ENCODE data around the gene SLC25A27. TPM values are rescaled to one million over a fixed set of nuclear protein-coding genes. Genes with fewer than 3 reads are reported as not detected.

SLC25A27 gene
- total and polyA plus RNA-seq, 2 of the 4 experiments (the other 2 are of a cell fraction) = 1.3 TPM; not detected in 1

GRCh38 chr6:46676604-46677313 is 24.0 kb downstream of the SLC25A27 start:
- no peak overlapping the region for H3K23ac ChIP-seq (ENCODE audit: low read depth, low read length)
- H3K9ac ChIP-seq (ENCODE audit: low read depth, low read length) = no peak overlapping the region
- H3K14ac ChIP-seq (replicated peaks; ENCODE audit: low read depth, low read length) = no peak overlapping the region
- H2AK9ac ChIP-seq (replicated peaks; ENCODE audit: low read depth, low read length, poor library complexity) = no peak overlapping the region
- DNase-seq (no peak), ATAC-seq (ENCODE audit: low read depth) (no peak)
- no peak overlapping the region for H2BK15ac ChIP-seq (ENCODE audit: low read depth, low read length)
- POLR2A ChIA-PET (ENCODE audit: unreplicated experiment) = no interaction called here
- H3K27ac ChIP-seq (ENCODE audit: insufficient read depth, low read length) = no peak overlapping the region
- no peak overlapping the region for H2BK120ac ChIP-seq (ENCODE audit: low read depth, low read length)
- H3K4ac ChIP-seq (ENCODE audit: low read depth, low read length) = no peak overlapping the region
- in situ Hi-C loops (cut with MboI; ENCODE audit: low sequenced_read_pairs) = no loop called here
- H3K9me1 ChIP-seq (ENCODE audit: insufficient read depth, low read length) = no peaks in the 10 kb centered on the region
- no peaks in the 10 kb centered on the region for H4K20me1 ChIP-seq (ENCODE audit: insufficient read depth, low read length)
- H3K18ac ChIP-seq (ENCODE audit: low read depth, low read length) = no peak overlapping the region
- intact Hi-C loops (cut with micrococcal nuclease) = no loop called here
- H3K4me3 ChIP-seq (ENCODE audit: insufficient read depth, low read depth, low read length) = no peak overlapping the region
- no peak overlapping the region for H4K91ac ChIP-seq (ENCODE audit: insufficient read depth, low read depth, low read length)
- no peak overlapping the region for H4K5ac ChIP-seq (ENCODE audit: low read depth, low read length)
- no peak overlapping the region for H2BK5ac ChIP-seq (ENCODE audit: low read depth, low read length, poor library complexity, severe bottlenecking)
- TF ChIP-seq MAZ (IDR thresholded peaks at IDR 0.05; ENCODE audit: borderline replicate concordance, low read depth, low read length) (no peak), MAFK (IDR thresholded peaks at IDR 0.05; ENCODE audit: low read depth, low read length) (no peak), RCOR1 (IDR thresholded peaks at IDR 0.05; ENCODE audit: insufficient replicate concordance, low read length) (no peak), ELK1 (IDR thresholded peaks at IDR 0.05; ENCODE audit: borderline replicate concordance, low read depth, low read length) (no peak), MXI1 (IDR thresholded peaks at IDR 0.05; ENCODE audit: borderline replicate concordance, low read depth, low read length) (no peak), SMC3 (IDR thresholded peaks at IDR 0.05; ENCODE audit: low read depth, low read length) (no peak), NFE2L2 (IDR thresholded peaks at IDR 0.05; ENCODE audit: low read depth, low read length) (no peak), FOS (IDR thresholded peaks at IDR 0.05; ENCODE audit: low read depth, low read length) (no peak), CTCF (conservative IDR thresholded peaks at IDR 0.05; ENCODE audit: low read depth, low read length) (no peak), CHD1 (IDR thresholded peaks at IDR 0.05; ENCODE audit: low read depth, low read length) (no peak), CEBPB (IDR thresholded peaks at IDR 0.05; ENCODE audit: low read depth, low read length) (no peak), BHLHE40 (IDR thresholded peaks at IDR 0.05; ENCODE audit: low read depth, low read length) (no peak), POLR2A (IDR thresholded peaks at IDR 0.05; ENCODE audit: low read depth, low read length) (no peak), USF2 (IDR thresholded peaks at IDR 0.05; ENCODE audit: low read depth, low read length) (no peak)
- H3K27me3 ChIP-seq (ENCODE audit: control insufficient read depth, insufficient read depth, low read length) = no peaks in the 10 kb centered on the region
- no peaks in the 10 kb centered on the region for H3K9me3 ChIP-seq (ENCODE audit: control insufficient read depth, insufficient read depth, low read length)
- WGBS, 2 experiments (ENCODE audit: extremely low coverage in 2 of 2, insufficient read length in 1 of 2) = 78% methylated on average over 3 of the region's 6 CpGs; no CpG with 5 or more reads in 1 of the 2 experiments
- no peak overlapping the region for H3K56ac ChIP-seq (ENCODE audit: extremely low read depth, insufficient read depth, low read length)
- H2AFZ ChIP-seq (replicated peaks; ENCODE audit: low read length, poor library complexity) = no peak overlapping the region
- no TSS peak for BruUV-seq (replicated peaks)
- H3K36me3 ChIP-seq (ENCODE audit: control insufficient read depth, insufficient read depth, low read length) = no peaks in the 10 kb centered on the region
- no peaks in the 10 kb centered on the region for H3K79me1 ChIP-seq (ENCODE audit: low read depth in 1 of 2, low read length in 2 of 2)
- no peak overlapping the region for H3K4me2 ChIP-seq (ENCODE audit: low read depth, low read length)
- CTCF ChIA-PET = interaction anchor here (1.6 kb wide), 1 partner anchor 13 kb away, joined by 6 read pairs; no protein-coding TSS in a partner anchor
- H2BK20ac ChIP-seq (ENCODE audit: low read depth, low read length) = no peak overlapping the region
- no peak overlapping the region for H2AK5ac ChIP-seq (ENCODE audit: low read depth, low read length)
- dilution Hi-C loops (cut with HindIII; ENCODE audit: low sequenced_read_pairs, unreplicated experiment) = no loop called here
- no peak overlapping the region for H4K8ac ChIP-seq (ENCODE audit: low read depth in 2 of 2, low read length in 2 of 2)
- H3K4me1 ChIP-seq (ENCODE audit: control insufficient read depth, insufficient read depth, low read length) = no peaks in the 10 kb centered on the region

Measured in IMR-90 (cell line).